Activated CD8-positive, alpha-beta memory T cell treated with anti-CD3 and anti-CD28 coated beads for 24 hours (primary cell): ENCODE data around the gene BTBD2.

Experiments
- DNase-seq: peaks from one replicate; pipeline ENCODE4 v3.0.0-alpha.2; 2020

Gene BTBD2

GRCh38 chr19:1936916-1937610 is 78.5 kb downstream of the BTBD2 start:
- DNase-seq, result no peak

- no peak for DNase-seq
Observed at GRCh38 chr19:1936430-1936829, 79.1 kb downstream of the BTBD2 start.

GRCh38 chr19:1935484-1936208 is 79.9 kb downstream of the BTBD2 start:
- no peak for DNase-seq
